Measurements from ENCODE around the gene HEXIM2. TPM values are rescaled to one million over a fixed set of nuclear protein-coding genes. Genes with fewer than 3 reads are reported as not detected.

The HEXIM2 gene
- total RNA-seq, 1 experiment from 2014 or later = 16.6 TPM

GRCh38 chr17:45139533-45139920 lies 22.1 kb upstream of the HEXIM2 start:
- in situ Hi-C loops (cut with HindIII; ENCODE audit: low sequenced_read_pairs) = no loop called here
- no peak for DNase-seq (ENCODE audit: low spot score)

GRCh38 chr17:45143094-45143670 lies 18.5 kb upstream of the HEXIM2 start:
- in situ Hi-C loops (cut with HindIII; ENCODE audit: low sequenced_read_pairs) = no loop called here
- DNase-seq (ENCODE audit: low spot score) = no peak

GRCh38 chr17:45143767-45144198 lies 17.9 kb upstream of the HEXIM2 start:
- DNase-seq (ENCODE audit: low spot score) = peak; percentile 70
- in situ Hi-C loops (cut with HindIII; ENCODE audit: low sequenced_read_pairs) = no loop called here

- in situ Hi-C loops (cut with HindIII; ENCODE audit: low sequenced_read_pairs) = no loop called here
- DNase-seq (ENCODE audit: low spot score) = peak; percentile 50
These were observed 17.3 kb upstream of the HEXIM2 start for GRCh38 chr17:45144199-45145034.

GRCh38 chr17:45145035-45145389 lies 16.7 kb upstream of the HEXIM2 start:
- DNase-seq (ENCODE audit: low spot score) = no peak
- in situ Hi-C loops (cut with HindIII; ENCODE audit: low sequenced_read_pairs) = no loop called here

GRCh38 chr17:45146166-45146565 lies 15.5 kb upstream of the HEXIM2 start:
- no peak for DNase-seq (ENCODE audit: low spot score)

GRCh38 chr17:45146592-45146889 lies 15.1 kb upstream of the HEXIM2 start:
- DNase-seq (ENCODE audit: low spot score) = no peak
- in situ Hi-C loops (cut with HindIII; ENCODE audit: low sequenced_read_pairs) = no loop called here

More at GRCh38 chr17:45146166-45146565, 15.5 kb upstream of the HEXIM2 start:
- in situ Hi-C loops (cut with HindIII; ENCODE audit: low sequenced_read_pairs) = no loop called here

- DNase-seq (ENCODE audit: low spot score) = peak; percentile 40
- in situ Hi-C loops (cut with HindIII; ENCODE audit: low sequenced_read_pairs) = no loop called here
These were observed 14.6 kb upstream of the HEXIM2 start for GRCh38 chr17:45146890-45147580.

- DNase-seq (ENCODE audit: low spot score) = peak; percentile 94
- in situ Hi-C loops (cut with HindIII; ENCODE audit: low sequenced_read_pairs) = no loop called here
These were observed 14.0 kb upstream of the HEXIM2 start for GRCh38 chr17:45147581-45148182.

- peak; percentile 100 for DNase-seq (ENCODE audit: low spot score)
- in situ Hi-C loops (cut with HindIII; ENCODE audit: low sequenced_read_pairs) = no loop called here
These were observed 13.3 kb upstream of the HEXIM2 start, which contains the start of gene HEXIM1 for GRCh38 chr17:45148183-45149036. TSS of gene HEXIM1 (plus strand) at chr17:45148475. CDS start at chr17:45149191, 716 bp downstream.

- in situ Hi-C loops (cut with HindIII; ENCODE audit: low sequenced_read_pairs) = no loop called here
- DNase-seq (ENCODE audit: low spot score) = peak; percentile 87
These were observed 12.5 kb upstream of the HEXIM2 start for GRCh38 chr17:45149037-45149668.

- in situ Hi-C loops (cut with HindIII; ENCODE audit: low sequenced_read_pairs) = no loop called here
These were observed 11.7 kb upstream of the HEXIM2 start for GRCh38 chr17:45149669-45150664.

GRCh38 chr17:45150911-45151809 lies 10.5 kb upstream of the HEXIM2 start:
- DNase-seq (ENCODE audit: low spot score) = peak; percentile 57
- in situ Hi-C loops (cut with HindIII; ENCODE audit: low sequenced_read_pairs) = no loop called here

More at GRCh38 chr17:45149669-45150664, 11.7 kb upstream of the HEXIM2 start:
- peak; percentile 68 for DNase-seq (ENCODE audit: low spot score)

GRCh38 chr17:45155029-45155428 lies 6.6 kb upstream of the HEXIM2 start:
- DNase-seq (ENCODE audit: low spot score) = no peak
- in situ Hi-C loops (cut with HindIII; ENCODE audit: low sequenced_read_pairs) = no loop called here

GRCh38 chr17:45155483-45155882 lies 6.2 kb upstream of the HEXIM2 start:
- no peak for DNase-seq (ENCODE audit: low spot score)
- in situ Hi-C loops (cut with HindIII; ENCODE audit: low sequenced_read_pairs) = no loop called here

GRCh38 chr17:45156242-45156641 lies 5.4 kb upstream of the HEXIM2 start:
- in situ Hi-C loops (cut with HindIII; ENCODE audit: low sequenced_read_pairs) = no loop called here
- DNase-seq (ENCODE audit: low spot score) = no peak

Data from G401 (cell line).